ENCODE results near the gene RIPK1. TPM values are rescaled to one million over a fixed set of nuclear protein-coding genes. Genes with fewer than 3 reads are reported as not detected.
A peak's percentile ranks its signal among the peaks of the same experiment; 100 is the strongest.

The RIPK1 gene
- total and polyA plus RNA-seq, 9 of the 15 experiments (the other 6 are each of a cell fraction or from before 2014, with no cell fraction given) = 3.8 to 24.9 (median 17.7) TPM

DNA sequence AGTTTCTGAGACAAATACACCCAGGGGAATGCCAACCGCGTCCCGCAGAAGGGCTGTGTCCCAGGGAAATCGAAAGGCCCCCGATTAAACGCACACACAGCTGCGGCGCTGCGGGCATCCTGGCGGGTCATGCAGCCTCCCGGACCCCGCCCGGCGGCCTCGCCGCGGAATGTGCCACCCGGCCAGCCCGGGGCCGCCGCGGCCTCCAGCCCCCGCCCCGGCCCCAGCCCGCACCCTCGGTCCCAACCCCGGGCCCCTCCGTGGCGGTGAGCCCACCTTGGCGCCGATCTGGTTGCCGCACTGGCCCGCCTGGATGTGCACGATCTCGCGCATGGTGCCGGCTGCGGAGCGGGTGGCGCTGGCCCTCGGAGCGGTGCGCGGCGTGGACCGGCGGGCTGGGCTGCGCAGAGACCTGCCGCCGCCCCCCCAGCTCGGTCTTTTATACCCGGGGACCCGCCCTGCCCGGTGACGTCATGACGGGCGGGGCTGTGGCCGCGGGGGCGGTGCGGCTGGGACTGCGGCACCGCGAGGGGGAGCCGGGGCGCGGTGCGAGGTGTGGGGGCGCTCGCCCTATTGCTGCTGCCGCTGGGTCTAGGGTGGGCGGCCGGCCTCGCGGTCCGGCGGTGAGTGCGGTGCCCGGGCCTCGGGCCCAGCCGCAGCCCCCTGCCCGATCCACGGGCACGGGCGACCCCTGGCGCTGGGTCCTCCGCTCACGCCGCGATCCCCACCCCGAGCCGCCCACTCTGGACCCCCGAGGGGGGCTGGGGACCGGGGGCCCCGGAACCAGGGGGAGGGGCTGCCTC, 89.0 kb downstream of the RIPK1 start, which contains the start of gene TUBB2A (continued):
- TF ChIP-seq SP1 (CRISPR knock-in tag; IDR thresholded peaks at IDR 0.05) (peak; percentile 91), HDGF (IDR thresholded peaks at IDR 0.05) (no peak), NFE2L1 (tag; IDR thresholded peaks at IDR 0.05; ENCODE audit: borderline replicate concordance, low read depth) (no peak), NBN (IDR thresholded peaks at IDR 0.05; ENCODE audit: low read depth) (no peak; the same call in 1 of the 2 replicates), ZFX (CRISPR knock-in tag; IDR thresholded peaks at IDR 0.05) (peak; percentile 86), C11orf30 (IDR thresholded peaks at IDR 0.05; ENCODE audit: low read depth) (no peak), ESRRA (IDR thresholded peaks at IDR 0.05; ENCODE audit: borderline replicate concordance, low read depth) (peak; percentile 76; the same call in 1 of the 2 replicates), MTF1 (CRISPR knock-in tag; IDR thresholded peaks at IDR 0.05; ENCODE audit: borderline replicate concordance) (no peak), LCOR (CRISPR knock-in tag; IDR thresholded peaks at IDR 0.05) (no peak), SMARCA4 (IDR thresholded peaks at IDR 0.05) (no peak), TCF7 (IDR thresholded peaks at IDR 0.05; ENCODE audit: borderline replicate concordance) (no peak), ZNF644 (tag; IDR thresholded peaks at IDR 0.05; ENCODE audit: low read depth) (no peak), ZNF311 (CRISPR knock-in tag; IDR thresholded peaks at IDR 0.05) (no peak), RB1 (IDR thresholded peaks at IDR 0.05; ENCODE audit: low read depth) (peak; percentile 94; the same call in 1 of the 2 replicates), EWSR1 (IDR thresholded peaks at IDR 0.05; ENCODE audit: borderline replicate concordance, low read depth, partially characterized antibody) (no peak), CBX2 (IDR thresholded peaks at IDR 0.05; ENCODE audit: insufficient read depth, low read length, poor library complexity, severe bottlenecking) (no peak)
- TF ChIP-seq, protein P1, sequence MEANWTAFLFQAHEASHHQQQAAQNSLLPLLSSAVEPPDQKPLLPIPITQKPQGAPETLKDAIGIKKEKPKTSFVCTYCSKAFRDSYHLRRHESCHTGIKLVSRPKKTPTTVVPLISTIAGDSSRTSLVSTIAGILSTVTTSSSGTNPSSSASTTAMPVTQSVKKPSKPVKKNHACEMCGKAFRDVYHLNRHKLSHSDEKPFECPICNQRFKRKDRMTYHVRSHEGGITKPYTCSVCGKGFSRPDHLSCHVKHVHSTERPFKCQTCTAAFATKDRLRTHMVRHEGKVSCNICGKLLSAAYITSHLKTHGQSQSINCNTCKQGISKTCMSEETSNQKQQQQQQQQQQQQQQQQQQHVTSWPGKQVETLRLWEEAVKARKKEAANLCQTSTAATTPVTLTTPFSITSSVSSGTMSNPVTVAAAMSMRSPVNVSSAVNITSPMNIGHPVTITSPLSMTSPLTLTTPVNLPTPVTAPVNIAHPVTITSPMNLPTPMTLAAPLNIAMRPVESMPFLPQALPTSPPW (CRISPR knock-in tag; IDR thresholded peaks at IDR 0.05) = peak; percentile 99
- TF ChIP-seq, protein P2, sequence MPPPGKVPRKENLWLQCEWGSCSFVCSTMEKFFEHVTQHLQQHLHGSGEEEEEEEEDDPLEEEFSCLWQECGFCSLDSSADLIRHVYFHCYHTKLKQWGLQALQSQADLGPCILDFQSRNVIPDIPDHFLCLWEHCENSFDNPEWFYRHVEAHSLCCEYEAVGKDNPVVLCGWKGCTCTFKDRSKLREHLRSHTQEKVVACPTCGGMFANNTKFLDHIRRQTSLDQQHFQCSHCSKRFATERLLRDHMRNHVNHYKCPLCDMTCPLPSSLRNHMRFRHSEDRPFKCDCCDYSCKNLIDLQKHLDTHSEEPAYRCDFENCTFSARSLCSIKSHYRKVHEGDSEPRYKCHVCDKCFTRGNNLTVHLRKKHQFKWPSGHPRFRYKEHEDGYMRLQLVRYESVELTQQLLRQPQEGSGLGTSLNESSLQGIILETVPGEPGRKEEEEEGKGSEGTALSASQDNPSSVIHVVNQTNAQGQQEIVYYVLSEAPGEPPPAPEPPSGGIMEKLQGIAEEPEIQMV (tag; conservative IDR thresholded peaks at IDR 0.05; ENCODE audit: low read depth) = no peak
- TF ChIP-seq, protein P3, sequence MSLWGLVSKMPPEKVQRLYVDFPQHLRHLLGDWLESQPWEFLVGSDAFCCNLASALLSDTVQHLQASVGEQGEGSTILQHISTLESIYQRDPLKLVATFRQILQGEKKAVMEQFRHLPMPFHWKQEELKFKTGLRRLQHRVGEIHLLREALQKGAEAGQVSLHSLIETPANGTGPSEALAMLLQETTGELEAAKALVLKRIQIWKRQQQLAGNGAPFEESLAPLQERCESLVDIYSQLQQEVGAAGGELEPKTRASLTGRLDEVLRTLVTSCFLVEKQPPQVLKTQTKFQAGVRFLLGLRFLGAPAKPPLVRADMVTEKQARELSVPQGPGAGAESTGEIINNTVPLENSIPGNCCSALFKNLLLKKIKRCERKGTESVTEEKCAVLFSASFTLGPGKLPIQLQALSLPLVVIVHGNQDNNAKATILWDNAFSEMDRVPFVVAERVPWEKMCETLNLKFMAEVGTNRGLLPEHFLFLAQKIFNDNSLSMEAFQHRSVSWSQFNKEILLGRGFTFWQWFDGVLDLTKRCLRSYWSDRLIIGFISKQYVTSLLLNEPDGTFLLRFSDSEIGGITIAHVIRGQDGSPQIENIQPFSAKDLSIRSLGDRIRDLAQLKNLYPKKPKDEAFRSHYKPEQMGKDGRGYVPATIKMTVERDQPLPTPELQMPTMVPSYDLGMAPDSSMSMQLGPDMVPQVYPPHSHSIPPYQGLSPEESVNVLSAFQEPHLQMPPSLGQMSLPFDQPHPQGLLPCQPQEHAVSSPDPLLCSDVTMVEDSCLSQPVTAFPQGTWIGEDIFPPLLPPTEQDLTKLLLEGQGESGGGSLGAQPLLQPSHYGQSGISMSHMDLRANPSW (CRISPR knock-in tag; IDR thresholded peaks at IDR 0.05) = peak; percentile 38; the same call in 1 of the 2 replicates
- TF ChIP-seq, protein P4, sequence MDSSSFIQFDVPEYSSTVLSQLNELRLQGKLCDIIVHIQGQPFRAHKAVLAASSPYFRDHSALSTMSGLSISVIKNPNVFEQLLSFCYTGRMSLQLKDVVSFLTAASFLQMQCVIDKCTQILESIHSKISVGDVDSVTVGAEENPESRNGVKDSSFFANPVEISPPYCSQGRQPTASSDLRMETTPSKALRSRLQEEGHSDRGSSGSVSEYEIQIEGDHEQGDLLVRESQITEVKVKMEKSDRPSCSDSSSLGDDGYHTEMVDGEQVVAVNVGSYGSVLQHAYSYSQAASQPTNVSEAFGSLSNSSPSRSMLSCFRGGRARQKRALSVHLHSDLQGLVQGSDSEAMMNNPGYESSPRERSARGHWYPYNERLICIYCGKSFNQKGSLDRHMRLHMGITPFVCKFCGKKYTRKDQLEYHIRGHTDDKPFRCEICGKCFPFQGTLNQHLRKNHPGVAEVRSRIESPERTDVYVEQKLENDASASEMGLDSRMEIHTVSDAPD (CRISPR knock-in tag; IDR thresholded peaks at IDR 0.05) = no peak
